GM12892 (cell line): ENCODE results near the gene RBMS1.

Experiments
- POLR2A ChIP-seq: IDR thresholded peaks from 2 replicates; pipeline ENCODE4 v1.6.1; 2011; ENCODE audit warnings: low read depth, low read length, control low read depth
- TAF1 ChIP-seq: IDR thresholded peaks from 2 replicates; pipeline ENCODE4 v1.6.1; 2011; ENCODE audit warnings: low read depth, mild to moderate bottlenecking, control low read depth, low read length, borderline replicate concordance

GRCh38 chr2:160315337-160315736 is 178.3 kb downstream of the RBMS1 start:
- TF ChIP-seq POLR2A (no peak), TAF1 (no peak)
